Measurements from ENCODE around the gene SMS. TPM values are rescaled to one million over a fixed set of nuclear protein-coding genes. Genes with fewer than 3 reads are reported as not detected.

The SMS gene
- total RNA-seq, 1 experiment from 2014 or later = 172 TPM

DNA sequence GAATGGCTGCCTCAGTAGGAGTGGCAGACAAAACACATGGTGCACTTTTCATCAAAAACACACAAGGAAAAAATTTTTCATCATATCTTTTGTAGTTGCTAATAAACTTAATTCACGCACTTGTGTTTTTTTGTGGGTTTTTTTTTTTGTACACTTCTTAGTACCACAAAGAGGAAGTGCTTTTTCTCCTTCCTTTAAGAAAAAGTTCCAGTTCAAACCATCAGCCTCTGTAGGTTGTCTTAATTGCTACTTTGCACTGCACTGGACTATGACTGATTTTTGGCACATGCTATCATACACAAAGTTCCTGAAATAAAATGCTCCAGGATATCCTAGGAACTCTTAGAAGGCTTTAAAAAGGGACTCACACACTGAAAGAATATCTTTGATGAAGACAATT is 91.6 kb downstream of the SMS start, which contains the start of gene PHEX:
Gene PHEX, plus strand, starts transcription at position 242 of the 400 bp plus-strand sequence. CDS start 681 bp downstream, outside the sequence.
- ChIA-PET POLR2A (no interaction called here), CTCF (no interaction called here)
- in situ Hi-C loops (cut with HindIII; ENCODE audit: low pct_unique_long_range_greater_than_20kb, low sequenced_read_pairs) = no loop called here
- Histone ChIP-seq H3K36me3 (ENCODE audit: control insufficient read depth, insufficient read depth, low read length) (no peaks in the 10 kb centered on the region), H3K27ac (ENCODE audit: low read length) (no peak within 1 kb of the TSS), H3K4me3 (ENCODE audit: low read depth in 2 of 2, low read length in 2 of 2) (no peak within 1 kb of the TSS), H3K9me3 (ENCODE audit: control insufficient read depth, insufficient read depth, low read depth, low read length) (no peaks in the 10 kb centered on the region), H3K4me1 (ENCODE audit: control insufficient read depth, insufficient read depth, low read length) (no peaks in the 10 kb centered on the region), H3K27me3 (ENCODE audit: control insufficient read depth, insufficient read depth, low read length) (no peaks in the 10 kb centered on the region)
- no TSS peak for BruUV-seq (replicated peaks)
- TF ChIP-seq, protein P1, sequence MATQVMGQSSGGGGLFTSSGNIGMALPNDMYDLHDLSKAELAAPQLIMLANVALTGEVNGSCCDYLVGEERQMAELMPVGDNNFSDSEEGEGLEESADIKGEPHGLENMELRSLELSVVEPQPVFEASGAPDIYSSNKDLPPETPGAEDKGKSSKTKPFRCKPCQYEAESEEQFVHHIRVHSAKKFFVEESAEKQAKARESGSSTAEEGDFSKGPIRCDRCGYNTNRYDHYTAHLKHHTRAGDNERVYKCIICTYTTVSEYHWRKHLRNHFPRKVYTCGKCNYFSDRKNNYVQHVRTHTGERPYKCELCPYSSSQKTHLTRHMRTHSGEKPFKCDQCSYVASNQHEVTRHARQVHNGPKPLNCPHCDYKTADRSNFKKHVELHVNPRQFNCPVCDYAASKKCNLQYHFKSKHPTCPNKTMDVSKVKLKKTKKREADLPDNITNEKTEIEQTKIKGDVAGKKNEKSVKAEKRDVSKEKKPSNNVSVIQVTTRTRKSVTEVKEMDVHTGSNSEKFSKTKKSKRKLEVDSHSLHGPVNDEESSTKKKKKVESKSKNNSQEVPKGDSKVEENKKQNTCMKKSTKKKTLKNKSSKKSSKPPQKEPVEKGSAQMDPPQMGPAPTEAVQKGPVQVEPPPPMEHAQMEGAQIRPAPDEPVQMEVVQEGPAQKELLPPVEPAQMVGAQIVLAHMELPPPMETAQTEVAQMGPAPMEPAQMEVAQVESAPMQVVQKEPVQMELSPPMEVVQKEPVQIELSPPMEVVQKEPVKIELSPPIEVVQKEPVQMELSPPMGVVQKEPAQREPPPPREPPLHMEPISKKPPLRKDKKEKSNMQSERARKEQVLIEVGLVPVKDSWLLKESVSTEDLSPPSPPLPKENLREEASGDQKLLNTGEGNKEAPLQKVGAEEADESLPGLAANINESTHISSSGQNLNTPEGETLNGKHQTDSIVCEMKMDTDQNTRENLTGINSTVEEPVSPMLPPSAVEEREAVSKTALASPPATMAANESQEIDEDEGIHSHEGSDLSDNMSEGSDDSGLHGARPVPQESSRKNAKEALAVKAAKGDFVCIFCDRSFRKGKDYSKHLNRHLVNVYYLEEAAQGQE (IDR thresholded peaks at IDR 0.05; ENCODE audit: insufficient read depth in 1 of 2, low read depth in 2 of 2, low read length in 1 of 2) = no peak
- TF ChIP-seq SIN3A (IDR thresholded peaks at IDR 0.05; ENCODE audit: borderline replicate concordance, insufficient read depth, low read depth, low read length) = no peak
- no peak for TF ChIP-seq POLR2AphosphoS5 (IDR thresholded peaks at IDR 0.05; ENCODE audit: low read depth, low read length)
- TF ChIP-seq, protein P2, sequence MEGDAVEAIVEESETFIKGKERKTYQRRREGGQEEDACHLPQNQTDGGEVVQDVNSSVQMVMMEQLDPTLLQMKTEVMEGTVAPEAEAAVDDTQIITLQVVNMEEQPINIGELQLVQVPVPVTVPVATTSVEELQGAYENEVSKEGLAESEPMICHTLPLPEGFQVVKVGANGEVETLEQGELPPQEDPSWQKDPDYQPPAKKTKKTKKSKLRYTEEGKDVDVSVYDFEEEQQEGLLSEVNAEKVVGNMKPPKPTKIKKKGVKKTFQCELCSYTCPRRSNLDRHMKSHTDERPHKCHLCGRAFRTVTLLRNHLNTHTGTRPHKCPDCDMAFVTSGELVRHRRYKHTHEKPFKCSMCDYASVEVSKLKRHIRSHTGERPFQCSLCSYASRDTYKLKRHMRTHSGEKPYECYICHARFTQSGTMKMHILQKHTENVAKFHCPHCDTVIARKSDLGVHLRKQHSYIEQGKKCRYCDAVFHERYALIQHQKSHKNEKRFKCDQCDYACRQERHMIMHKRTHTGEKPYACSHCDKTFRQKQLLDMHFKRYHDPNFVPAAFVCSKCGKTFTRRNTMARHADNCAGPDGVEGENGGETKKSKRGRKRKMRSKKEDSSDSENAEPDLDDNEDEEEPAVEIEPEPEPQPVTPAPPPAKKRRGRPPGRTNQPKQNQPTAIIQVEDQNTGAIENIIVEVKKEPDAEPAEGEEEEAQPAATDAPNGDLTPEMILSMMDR (IDR thresholded peaks at IDR 0.05) = no peak
- TF ChIP-seq TCF7L2 (IDR thresholded peaks at IDR 0.05; ENCODE audit: low read depth, low read length) = no peak
- intact Hi-C loops (cut with micrococcal nuclease; ENCODE audit: unreplicated experiment) = no loop called here
- no peak for DNase-seq (ENCODE audit: low read depth, low spot score)
- no peak for ATAC-seq

DNA sequence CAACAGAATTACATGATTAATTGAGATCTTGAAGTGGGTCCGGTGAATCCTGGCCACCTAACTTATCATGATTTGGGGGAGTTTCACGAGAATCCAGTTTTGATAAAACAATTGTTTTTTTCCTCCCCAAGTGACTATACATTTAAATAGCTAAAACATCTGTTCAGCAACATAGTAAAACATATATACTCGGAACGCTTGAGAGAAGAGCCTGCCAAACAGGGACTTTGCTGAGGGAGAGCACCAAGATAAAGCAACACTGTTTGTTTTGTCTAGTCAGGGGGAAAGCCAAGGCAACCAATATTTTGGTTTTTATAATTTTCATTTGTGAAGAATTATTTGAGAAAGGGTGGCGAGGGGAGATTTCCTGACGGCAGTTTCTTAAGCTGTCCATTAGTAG is 92.0 kb downstream of the SMS start:
- Histone ChIP-seq H3K36me3 (ENCODE audit: control insufficient read depth, insufficient read depth, low read length) (no peaks in the 10 kb centered on the region), H3K27me3 (ENCODE audit: control insufficient read depth, insufficient read depth, low read length) (no peaks in the 10 kb centered on the region), H3K4me3 (ENCODE audit: low read depth in 2 of 2, low read length in 2 of 2) (no peak overlapping the region), H3K9me3 (ENCODE audit: control insufficient read depth, insufficient read depth, low read depth, low read length) (no peaks in the 10 kb centered on the region), H3K27ac (ENCODE audit: low read length) (no peak overlapping the region), H3K4me1 (ENCODE audit: control insufficient read depth, insufficient read depth, low read length) (no peaks in the 10 kb centered on the region)
- POLR2A ChIA-PET = no interaction called here
- DNase-seq (ENCODE audit: low read depth, low spot score) (no peak), ATAC-seq (no peak)
- CTCF ChIA-PET = no interaction called here
- in situ Hi-C loops (cut with HindIII; ENCODE audit: low pct_unique_long_range_greater_than_20kb, low sequenced_read_pairs) (no loop called here), intact Hi-C loops (cut with micrococcal nuclease; ENCODE audit: unreplicated experiment) (no loop called here)
- BruUV-seq (replicated peaks) = no TSS peak
- TF ChIP-seq TCF7L2 (IDR thresholded peaks at IDR 0.05; ENCODE audit: low read depth, low read length) = no peak
- TF ChIP-seq, protein P1 (IDR thresholded peaks at IDR 0.05; ENCODE audit: insufficient read depth in 1 of 2, low read depth in 2 of 2, low read length in 1 of 2) = no peak
- TF ChIP-seq, protein P2 (IDR thresholded peaks at IDR 0.05) = no peak
- no peak for TF ChIP-seq POLR2AphosphoS5 (IDR thresholded peaks at IDR 0.05; ENCODE audit: low read depth, low read length)
- no peak for TF ChIP-seq SIN3A (IDR thresholded peaks at IDR 0.05; ENCODE audit: borderline replicate concordance, insufficient read depth, low read depth, low read length)
